ENCODE results near the gene PARP1. TPM values are rescaled to one million over a fixed set of nuclear protein-coding genes. Genes with fewer than 3 reads are reported as not detected.
"Not testable (repeated sequence)": the region's sequence is repeated elsewhere in the genome, so short reads cannot be mapped to it uniquely, and the experiment has no call there.

Gene PARP1
- total RNA-seq, 1 experiment from 2014 or later: 127 TPM

GRCh38 chr1:226433341-226433720 lies 25.4 kb upstream of the PARP1 start:
- intact Hi-C loops (cut with micrococcal nuclease; ENCODE audit: unreplicated experiment): no loop called here
- Histone ChIP-seq H3K4me1 (ENCODE audit: control insufficient read depth, insufficient read depth, low read length) (no peaks in the 10 kb centered on the region), H3K4me3 (ENCODE audit: low read depth in 2 of 2, low read length in 2 of 2) (no peak overlapping the region), H3K36me3 (ENCODE audit: control insufficient read depth, insufficient read depth, low read length) (no peaks in the 10 kb centered on the region), H3K27ac (ENCODE audit: low read length) (no peak overlapping the region), H3K9me3 (ENCODE audit: control insufficient read depth, insufficient read depth, low read depth, low read length) (no peaks in the 10 kb centered on the region), H3K27me3 (ENCODE audit: control insufficient read depth, insufficient read depth, low read length) (peaks cover 2% of the 10 kb centered on the region)
- in situ Hi-C loops (cut with HindIII; ENCODE audit: low pct_unique_long_range_greater_than_20kb, low sequenced_read_pairs): no loop called here
- no peak for TF ChIP-seq POLR2AphosphoS5 (IDR thresholded peaks at IDR 0.05; ENCODE audit: low read depth, low read length)
- peak; percentile 40; the same call in 1 of the 2 replicates for ATAC-seq
- CTCF ChIA-PET: no interaction called here
- DNase-seq (ENCODE audit: low read depth, low spot score): no peak
- no TSS peak for BruUV-seq (replicated peaks)
- POLR2A ChIA-PET: no interaction called here

- in situ Hi-C loops (cut with HindIII; ENCODE audit: low pct_unique_long_range_greater_than_20kb, low sequenced_read_pairs): no loop called here
- Histone ChIP-seq H3K36me3 (ENCODE audit: control insufficient read depth, insufficient read depth, low read length) (no peaks in the 10 kb centered on the region), H3K27ac (ENCODE audit: low read length) (no peak overlapping the region), H3K4me1 (ENCODE audit: control insufficient read depth, insufficient read depth, low read length) (no peaks in the 10 kb centered on the region), H3K9me3 (ENCODE audit: control insufficient read depth, insufficient read depth, low read depth, low read length) (no peaks in the 10 kb centered on the region), H3K4me3 (ENCODE audit: low read depth in 2 of 2, low read length in 2 of 2) (no peak overlapping the region), H3K27me3 (ENCODE audit: control insufficient read depth, insufficient read depth, low read length) (peaks cover 2% of the 10 kb centered on the region)
- TF ChIP-seq SIN3A (IDR thresholded peaks at IDR 0.05; ENCODE audit: borderline replicate concordance, insufficient read depth, low read depth, low read length): no peak
- no peak for TF ChIP-seq POLR2AphosphoS5 (IDR thresholded peaks at IDR 0.05; ENCODE audit: low read depth, low read length)
- no peak for TF ChIP-seq CTCF (IDR thresholded peaks at IDR 0.05)
- no peak for TF ChIP-seq REST (IDR thresholded peaks at IDR 0.05; ENCODE audit: insufficient read depth in 1 of 2, low read depth in 2 of 2, low read length in 1 of 2)
- no peak for TF ChIP-seq TCF7L2 (IDR thresholded peaks at IDR 0.05; ENCODE audit: low read depth, low read length)
- DNase-seq (ENCODE audit: low read depth, low spot score): no peak
- CTCF ChIA-PET: no interaction called here
- intact Hi-C loops (cut with micrococcal nuclease; ENCODE audit: unreplicated experiment): no loop called here
- no peak for ATAC-seq
- BruUV-seq (replicated peaks): no TSS peak
- POLR2A ChIA-PET: no interaction called here
Observed at GRCh38 chr1:226432586-226433340, 24.9 kb upstream of the PARP1 start.

- DNase-seq (ENCODE audit: low read depth, low spot score); H3K4me1 ChIP-seq (ENCODE audit: control insufficient read depth, insufficient read depth, low read length); H3K27me3 ChIP-seq (ENCODE audit: control insufficient read depth, insufficient read depth, low read length); CTCF ChIA-PET; H3K4me3 ChIP-seq (ENCODE audit: low read depth in 2 of 2, low read length in 2 of 2); intact Hi-C loops (cut with micrococcal nuclease; ENCODE audit: unreplicated experiment); H3K36me3 ChIP-seq (ENCODE audit: control insufficient read depth, insufficient read depth, low read length); H3K9me3 ChIP-seq (ENCODE audit: control insufficient read depth, insufficient read depth, low read depth, low read length); H3K27ac ChIP-seq (ENCODE audit: low read length); ATAC-seq; POLR2A ChIA-PET; in situ Hi-C loops (cut with HindIII; ENCODE audit: low pct_unique_long_range_greater_than_20kb, low sequenced_read_pairs); BruUV-seq (replicated peaks): not testable (repeated sequence)
Observed at GRCh38 chr1:226431898-226432297, 24.0 kb upstream of the PARP1 start.
